HG02798 (cell line): ENCODE results near the gene AQP6.

Source experiments
- ATAC-seq: cut with Tn5 transposase; IDR thresholded peaks from one replicate; pipeline ENCODE4 v1.9.1; 2021; ENCODE audit warnings: mild to moderate bottlenecking; ENCODE audit not compliant: unreplicated experiment, poor library complexity

Gene AQP6, protein sequence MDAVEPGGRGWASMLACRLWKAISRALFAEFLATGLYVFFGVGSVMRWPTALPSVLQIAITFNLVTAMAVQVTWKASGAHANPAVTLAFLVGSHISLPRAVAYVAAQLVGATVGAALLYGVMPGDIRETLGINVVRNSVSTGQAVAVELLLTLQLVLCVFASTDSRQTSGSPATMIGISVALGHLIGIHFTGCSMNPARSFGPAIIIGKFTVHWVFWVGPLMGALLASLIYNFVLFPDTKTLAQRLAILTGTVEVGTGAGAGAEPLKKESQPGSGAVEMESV

DNA sequence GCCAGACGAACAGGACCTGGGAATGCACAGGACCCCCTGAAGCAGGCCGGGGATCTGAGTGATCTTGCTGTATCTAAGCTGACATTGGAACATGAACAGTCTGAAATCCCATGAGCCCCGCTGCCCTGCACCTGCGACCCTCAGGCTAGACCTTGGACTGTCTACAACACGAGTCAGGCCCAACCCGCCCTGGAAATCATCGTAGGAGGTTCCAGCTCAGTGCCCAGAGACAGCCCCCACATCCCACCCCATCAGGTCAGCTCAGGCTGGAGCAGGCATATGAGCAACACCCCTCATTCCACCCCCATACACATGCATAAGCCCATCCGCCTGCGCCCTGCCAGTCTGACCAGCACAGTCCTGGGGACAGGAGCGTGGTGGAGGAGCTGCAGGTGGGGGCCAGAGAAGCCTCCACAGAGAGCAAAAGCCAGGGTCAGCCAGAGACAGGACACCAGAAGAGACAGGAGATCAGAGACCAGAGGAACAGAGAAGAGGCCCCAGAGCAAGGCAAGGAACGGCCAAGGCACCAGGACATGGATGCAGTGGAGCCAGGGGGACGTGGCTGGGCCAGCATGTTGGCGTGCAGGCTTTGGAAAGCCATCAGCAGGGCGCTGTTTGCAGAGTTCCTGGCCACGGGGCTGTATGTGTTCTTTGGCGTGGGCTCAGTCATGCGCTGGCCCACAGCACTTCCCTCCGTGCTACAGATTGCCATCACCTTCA is at the start of gene AQP6:
TSS of gene AQP6 (plus strand) at position 307 of the 720 bp plus-strand sequence. CDS start at position 534, 227 bp downstream.
- ATAC-seq: no peak

DNA sequence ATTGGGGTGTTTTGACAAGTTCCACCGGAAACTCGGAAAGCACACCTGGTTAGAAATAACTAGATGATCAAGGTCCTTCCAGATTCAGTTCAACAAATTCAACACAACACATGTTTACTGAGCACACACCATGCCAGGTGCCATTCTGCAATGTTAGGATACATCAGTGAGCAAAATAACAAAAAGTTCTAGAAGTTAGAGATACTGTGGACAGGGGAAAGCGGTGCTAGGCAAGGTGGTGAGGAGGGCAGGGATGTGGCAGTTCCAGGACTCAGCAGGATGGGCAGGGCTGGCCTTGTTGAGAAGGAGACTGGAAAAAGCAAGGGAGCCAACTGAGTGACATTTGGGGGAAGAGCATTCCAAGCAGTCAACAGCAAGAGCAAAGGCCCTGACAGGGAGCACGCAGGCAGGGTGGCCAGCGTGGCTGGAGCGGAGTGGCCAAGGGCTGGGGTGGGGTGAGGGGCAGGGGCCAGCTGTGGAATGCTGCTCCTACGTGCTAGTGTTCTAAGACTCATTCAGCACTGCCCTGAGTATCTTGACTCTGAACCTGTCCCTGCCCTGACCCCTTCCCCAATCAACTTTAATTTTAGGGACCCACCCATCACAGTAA is 49.6 kb upstream of the AQP6 start:
- ATAC-seq: no peak

DNA sequence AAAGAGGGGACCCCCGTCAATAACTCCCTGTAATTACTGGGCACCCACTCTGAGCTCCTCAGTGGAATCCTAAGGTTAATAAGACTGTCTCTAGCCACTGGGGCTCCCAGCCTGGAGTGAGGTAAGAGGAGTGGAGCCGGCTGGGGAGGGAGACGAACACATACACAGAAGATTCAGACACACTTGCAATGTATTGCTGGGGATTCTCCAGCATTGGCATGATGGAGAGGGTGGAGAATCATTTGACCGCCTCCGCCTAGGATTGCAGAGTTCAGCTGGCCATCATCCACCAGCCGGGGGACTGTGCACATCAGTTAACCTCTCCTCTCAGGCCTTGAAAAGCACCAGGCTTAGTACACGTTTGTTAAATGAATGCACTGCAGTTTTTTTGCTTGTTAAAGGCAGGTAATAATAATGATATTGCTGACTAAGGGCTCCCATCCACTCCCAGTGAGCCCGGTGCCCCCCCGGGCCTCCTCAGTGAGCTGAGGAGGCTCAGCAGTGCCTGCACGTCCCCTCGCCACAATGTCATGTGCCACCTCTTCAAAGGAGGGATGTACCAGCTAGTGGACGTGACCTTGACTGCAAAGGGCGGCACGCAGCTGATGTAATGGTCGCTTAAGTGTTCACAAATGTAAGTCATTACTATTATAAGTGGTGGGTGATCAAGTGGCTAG is 48.7 kb upstream of the AQP6 start:
- ATAC-seq: no peak

DNA sequence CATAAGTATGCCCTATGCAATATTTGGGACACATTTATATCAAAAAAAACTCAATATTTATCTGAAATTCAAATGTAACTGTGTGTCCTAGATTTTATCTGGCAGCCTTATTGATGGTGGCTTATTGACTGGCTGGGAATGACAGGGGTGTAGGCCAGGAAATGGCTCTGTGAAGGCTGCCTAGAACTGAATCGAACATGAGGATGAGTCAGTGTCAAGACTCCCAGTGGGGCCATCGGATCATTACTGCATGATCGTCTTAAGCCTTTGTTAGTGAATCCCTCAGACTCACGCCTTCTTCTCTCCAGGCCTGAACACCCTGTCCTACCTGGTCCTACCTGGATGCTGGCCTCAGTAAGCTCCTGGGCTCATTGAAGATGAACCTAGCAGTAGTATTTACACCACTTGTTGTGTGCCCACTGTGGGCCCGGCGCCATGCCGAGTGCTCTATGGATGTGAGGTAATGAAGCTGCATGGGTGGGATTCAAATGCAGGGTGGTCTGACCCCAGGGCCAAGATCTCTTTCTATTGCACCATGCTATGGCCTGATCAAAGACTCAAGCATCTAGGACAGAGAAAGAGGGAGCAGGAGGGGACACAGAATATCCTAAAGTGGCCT is 48.0 kb upstream of the AQP6 start:
- no peak for ATAC-seq

DNA sequence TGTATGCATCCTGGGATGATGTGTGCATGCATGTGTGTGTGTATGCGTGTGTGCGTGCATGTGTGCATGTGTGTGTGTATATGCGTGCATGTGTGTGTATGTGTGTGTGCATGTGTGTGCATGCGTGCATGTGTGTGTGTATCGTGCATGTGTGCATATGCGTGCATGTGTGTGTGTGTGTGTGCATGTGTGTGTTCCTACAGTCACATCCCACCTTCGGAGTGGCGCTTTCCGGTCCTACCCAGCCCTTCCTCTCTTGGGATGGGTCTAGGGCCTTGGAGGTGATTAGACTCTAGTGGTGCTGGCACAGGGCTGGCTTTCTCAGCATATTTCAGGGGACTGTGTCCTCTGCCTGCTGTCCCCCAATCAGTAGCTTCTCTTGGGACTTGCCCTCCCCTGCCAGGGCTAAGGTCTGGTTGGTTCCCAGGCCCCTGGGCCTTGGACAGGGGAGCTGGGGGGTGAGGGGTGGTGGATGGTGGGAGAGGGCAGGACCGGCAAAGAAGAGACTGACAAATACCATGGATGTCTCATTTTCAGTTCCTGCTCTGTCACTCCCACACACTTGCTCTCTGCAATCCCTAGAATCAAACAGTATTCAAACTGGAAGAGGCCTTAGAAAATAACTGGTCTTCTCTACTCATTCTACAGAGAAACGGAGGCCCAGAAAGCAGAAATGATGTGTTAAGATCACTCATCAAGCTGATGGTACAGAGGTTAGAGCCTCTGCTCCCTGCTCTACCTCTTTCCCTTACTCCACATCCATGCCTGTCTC is 47.1 kb upstream of the AQP6 start:
- no peak for ATAC-seq

DNA sequence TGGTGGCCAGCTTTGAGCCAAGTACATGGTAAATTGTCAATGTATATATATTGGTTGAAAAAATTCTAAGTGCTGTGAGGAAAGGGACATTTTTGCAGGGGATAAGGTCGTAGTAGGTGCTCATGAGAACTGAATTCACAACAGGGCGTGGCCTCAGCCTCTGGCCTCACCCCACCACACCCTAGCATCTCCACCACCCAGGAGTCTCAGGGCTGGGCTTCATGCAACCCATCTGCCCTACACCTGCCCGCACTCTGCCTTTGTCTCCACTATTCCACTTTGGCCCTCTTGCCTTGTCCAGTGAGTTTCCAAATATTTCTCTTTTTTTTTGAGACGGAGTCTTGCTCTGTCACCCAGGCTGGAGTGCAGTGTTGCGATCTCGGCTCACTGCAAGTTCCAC is 44.3 kb upstream of the AQP6 start:
- no peak for ATAC-seq

DNA sequence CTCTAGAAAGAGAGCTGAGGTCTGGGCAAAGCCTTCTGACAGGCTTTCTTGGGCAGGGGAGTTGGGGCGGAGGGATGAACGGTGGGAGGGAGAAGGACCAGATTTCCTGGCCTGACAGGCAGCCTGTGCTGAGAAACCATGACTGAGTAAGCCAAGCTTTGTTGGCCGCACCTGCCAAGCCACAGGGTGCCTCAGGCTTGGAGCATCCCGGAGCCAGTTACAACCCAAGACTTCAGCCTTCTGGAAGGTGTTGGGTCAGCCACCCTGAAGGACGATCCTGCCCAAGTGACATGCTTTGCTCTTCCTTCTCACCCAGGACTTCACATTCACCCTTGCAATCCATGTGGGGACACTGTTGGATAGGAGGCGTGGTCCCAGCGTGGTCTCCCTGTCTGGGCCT is 43.2 kb upstream of the AQP6 start:
- no peak for ATAC-seq

DNA sequence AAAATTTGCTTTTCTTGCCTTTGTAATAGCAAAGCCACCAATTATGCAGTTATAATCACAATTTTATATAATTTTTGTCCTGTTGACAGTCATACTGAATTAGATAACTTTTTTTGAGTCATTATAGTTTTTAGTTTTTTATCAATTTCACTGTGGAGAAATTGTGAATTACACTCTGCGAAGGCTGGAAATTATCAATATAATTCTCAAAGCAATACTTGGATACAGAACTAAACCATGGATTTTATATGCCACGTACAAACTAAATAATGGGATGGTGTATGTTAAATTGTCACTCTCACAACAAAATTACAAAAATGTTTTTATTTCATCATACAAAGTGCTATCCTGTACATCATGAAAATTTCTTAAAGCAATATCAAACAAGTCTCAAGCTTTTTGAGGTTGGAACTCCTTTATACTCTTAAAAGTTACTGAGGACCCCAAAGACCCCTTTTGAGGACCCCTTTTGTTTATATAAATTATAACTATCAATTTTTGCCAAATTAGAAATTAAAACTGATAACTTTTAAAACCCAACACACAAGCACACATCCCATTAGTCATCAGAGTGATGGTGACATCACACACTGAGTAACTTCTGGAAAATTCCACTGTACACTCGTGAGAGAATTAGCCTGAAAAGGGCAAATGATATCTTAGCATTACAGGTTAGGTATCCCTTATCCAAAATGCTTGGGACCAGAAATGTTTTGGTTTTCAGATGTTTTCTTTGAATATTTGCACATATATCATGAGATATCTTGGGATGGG is 42.0 kb upstream of the AQP6 start:
- no peak for ATAC-seq

DNA sequence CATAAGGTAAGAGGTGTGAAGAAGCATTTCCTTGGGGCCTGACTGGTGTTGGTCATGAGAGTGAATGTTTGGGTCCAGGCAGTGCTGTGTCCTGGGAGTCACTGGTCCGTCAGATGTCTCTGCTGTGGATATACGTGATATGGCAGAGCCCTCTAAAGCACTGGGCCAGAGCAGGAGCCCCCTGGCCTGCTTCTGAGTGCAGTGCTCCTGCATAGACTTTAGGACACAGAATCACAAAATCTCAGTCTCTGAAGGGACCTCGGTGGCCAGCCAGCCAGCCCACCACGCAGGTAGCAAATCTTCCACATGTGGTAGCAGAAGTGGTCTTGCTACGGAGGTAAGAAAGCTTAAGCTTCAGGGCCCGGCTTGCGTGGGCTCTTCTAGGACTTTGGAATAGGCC is 40.7 kb upstream of the AQP6 start:
- ATAC-seq: no peak

DNA sequence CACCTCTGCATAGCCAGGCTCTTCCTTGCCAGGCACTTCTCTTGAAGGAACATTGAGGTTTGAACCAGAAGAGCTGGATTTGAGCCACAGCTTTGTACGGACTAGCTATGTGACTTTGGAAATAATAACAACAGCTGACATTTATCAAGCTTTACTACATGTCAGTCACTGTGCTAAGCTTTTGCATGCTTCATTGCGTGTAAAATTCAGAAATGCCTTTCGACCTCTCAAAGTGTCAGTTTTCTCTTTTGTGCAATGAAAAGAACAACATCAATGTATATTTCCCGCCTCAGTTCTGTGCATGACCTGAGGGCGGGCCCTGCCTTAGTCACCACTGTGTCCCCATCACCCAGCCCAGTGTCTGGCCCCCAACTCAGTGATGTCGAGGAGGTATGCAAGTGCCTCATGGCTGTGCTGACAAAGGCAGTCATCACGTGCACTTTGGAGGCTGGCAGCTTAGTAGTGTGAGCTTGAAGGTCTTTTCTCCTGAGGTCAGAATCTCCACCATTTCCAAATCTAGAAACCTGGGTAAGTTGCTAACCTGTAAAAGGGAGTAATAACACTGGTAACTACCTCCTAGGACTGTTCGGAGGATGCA is 40.1 kb upstream of the AQP6 start:
- ATAC-seq: no peak

DNA sequence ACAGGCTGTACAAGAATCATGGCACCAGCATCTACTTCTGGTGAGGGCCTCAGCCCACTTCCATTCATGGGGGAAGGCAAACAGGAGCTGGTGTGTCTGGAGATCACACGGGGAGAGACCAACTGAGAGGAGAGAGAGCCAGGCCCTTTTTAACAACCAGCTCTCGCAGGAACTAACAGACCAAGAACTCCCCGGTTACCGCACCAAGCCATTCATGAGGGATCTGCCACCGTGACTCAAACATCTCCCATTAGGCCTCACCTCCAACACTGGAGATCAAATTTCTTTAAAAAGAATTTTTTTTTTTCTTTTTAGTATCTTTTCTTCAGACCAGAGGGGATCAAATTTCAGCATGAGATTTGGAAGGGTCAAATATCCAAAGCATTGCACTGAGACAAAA is 39.0 kb upstream of the AQP6 start:
- no peak for ATAC-seq

DNA sequence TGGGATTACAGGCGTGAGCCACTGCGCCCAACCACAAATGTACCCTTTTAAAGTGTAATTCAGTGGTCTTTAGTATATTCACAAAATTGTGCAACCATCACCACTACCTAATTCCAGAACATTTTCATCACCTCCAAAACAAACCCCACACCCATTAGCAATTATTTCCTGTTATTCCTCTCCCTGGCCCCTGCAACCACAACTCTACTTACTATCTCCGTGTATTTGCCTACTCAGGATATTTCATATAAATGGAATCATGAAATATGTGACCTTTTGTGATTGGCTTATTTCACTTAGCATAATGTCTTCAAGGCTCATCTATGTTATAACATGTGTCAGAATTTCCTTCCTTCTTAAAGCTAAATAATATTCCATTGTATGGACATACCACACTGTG is 38.2 kb upstream of the AQP6 start:
- ATAC-seq: no peak

DNA sequence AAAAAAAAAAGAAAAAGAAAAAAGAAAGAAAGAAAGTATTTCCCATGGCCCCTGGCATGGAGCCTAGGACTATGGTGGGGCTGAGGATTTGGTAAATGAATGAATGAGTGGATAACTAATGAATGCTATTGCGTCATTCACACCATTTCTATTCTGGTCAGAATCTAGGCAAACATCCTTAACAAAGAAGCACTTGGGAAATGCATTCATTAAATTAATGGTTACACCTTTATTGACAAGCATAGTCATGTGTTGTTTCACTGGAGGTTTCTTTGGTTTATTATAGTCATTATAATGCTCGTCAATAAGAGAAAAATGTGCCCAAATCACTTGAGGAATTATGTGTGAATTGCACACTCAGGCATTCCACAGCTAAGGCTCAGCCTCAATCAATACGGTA is 35.8 kb upstream of the AQP6 start:
- ATAC-seq: no peak

DNA sequence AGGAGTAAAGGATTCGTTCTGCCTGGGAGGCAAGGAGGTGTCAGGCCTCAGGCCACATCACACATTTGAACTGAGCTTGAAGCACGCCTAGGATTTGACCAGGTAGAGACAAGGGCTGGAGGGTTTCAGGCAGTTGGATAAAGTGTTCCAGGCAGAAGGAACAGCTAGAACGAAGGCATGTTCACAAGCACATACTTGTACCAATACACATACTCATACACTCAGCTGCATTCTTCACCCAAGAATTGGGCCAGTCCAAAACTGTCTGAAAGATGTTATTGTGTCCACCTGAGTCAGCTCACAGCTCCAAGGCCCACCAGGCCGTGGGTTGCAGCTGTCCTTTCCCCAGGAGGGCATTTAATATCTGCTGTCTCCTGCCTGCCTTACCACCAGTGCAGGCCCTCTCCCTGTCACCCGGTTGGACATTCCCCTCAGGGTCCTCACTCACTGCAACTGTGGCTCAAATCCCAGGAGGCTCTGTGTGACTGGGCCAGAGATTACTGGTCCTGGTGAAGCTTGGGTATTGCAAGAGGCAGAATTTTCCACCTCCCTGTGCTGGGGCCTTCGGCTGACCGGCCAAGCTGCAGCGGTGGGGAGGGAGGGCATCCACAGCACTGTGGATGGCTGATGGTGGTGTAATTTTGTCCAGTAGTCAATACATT is 35.0 kb upstream of the AQP6 start:
- no peak for ATAC-seq

DNA sequence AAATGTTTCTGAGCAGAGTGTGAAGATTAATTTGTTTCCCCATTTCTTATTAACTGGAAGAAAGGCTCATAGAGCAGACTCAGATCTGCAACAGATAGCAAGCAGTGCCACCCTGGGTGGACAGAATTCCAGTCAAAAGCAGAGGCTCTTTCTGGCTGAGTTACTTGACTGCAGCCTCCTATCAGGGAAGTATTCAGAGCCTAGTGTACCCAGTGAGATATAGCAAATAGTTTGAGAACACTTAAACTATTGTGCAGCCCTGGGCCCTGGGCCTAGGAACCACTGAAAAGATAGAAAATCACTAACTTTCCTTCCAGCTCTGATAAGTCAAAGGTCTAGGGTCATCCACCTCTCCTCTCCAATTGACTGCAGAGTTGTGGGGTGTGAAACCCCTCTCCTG is 33.4 kb upstream of the AQP6 start:
- ATAC-seq: no peak

DNA sequence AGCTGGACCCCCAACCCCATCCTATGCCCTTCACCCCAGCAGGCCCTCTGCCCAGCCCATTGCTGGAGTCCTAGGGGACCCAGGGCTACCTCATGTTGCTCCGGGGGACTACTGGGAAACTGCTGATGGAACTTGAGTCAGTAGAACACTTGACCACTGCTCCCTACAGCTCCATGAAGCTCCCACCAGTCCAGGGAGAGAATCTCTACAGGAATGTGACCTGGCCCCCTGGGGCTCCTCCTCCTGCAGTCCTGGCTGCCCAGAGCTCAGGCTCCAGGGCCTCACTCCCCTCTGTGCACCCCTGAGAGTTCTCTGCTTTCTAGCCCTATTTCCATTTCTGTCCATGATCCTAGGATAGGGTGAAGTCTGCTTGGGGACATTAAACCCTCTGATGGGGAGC is 33.0 kb upstream of the AQP6 start:
- ATAC-seq: no peak

DNA sequence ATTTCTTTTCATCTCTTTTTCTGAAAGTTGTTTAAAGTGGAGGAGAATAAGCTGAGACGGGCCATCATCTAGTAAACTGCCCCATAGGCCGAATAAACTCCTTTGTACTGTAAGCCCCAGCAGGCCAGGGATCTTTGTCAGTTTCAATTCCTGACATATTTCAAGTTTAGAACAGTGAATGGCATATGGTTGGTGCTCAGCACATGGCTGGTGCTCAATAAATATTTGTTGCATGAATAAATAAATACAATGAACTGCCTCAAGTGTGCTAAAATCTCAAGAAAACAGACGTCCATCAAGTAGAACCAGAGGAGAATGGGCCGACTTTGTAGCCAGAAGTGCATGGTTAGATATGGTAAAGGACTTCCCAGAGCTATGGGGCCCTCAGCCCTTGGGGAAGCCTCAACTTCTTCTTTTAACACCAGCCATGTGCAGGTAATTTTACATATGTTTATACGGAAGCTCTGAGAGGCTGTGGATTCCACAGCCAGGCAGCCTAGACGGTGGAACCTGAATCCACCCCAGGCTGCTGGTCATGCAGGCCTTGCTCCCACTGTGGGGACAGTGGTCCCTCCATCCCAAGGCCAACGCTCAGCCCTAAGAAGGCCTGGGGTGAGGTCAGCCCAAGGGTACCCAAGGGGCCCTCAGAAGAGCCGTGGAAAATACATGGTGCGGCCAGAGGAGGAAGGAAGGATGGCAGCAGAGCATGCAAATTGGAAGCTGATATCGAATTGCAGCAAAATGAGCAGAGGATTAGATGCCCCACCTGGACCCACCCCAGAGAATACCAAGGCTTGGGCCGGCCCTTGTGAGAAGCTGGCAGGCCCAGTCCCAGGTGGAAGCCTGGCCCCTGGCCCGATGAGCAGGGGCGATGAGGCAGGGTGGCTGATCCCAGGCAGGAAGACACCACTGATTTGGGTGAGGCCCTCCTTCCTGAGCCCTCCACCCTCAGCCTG is 30.9 kb upstream of the AQP6 start:
- no peak for ATAC-seq
